ENCODE measurements around the gene TTC27.

GRCh38 chr2:32835148-32835547 is 207.3 kb downstream of the TTC27 start:
- TF ChIP-seq POLR2A (IDR thresholded peaks at IDR 0.05) (no peak), CTCF (IDR thresholded peaks at IDR 0.05) (no peak)
